Colonic mucosa (tissue), 4 donors: ENCODE measurements around the gene SRP54. TPM values are rescaled to one million over a fixed set of nuclear protein-coding genes. Genes with fewer than 3 reads are reported as not detected.

Experiments
- DNase-seq: peaks from one replicate; pipeline ENCODE4 v3.0.0-alpha.2; 2020
- H3K27ac ChIP-seq: fragments of 200-600 bp; one replicate; pipeline ENCODE4 v1.8.0; 2021
- H3K27me3 ChIP-seq: fragments of 200-600 bp; one replicate; pipeline ENCODE4 v1.8.0; 2021
- H3K36me3 ChIP-seq: fragments of 200-600 bp; one replicate; pipeline ENCODE4 v1.8.0; 2021
- H3K4me1 ChIP-seq: fragments of 200-600 bp; one replicate; pipeline ENCODE4 v1.8.0; 2021; ENCODE audit warnings: mild to moderate bottlenecking
- H3K4me3 ChIP-seq: fragments of 200-600 bp; one replicate; pipeline ENCODE4 v1.8.0; 2021
- H3K9ac ChIP-seq, 2 donors: one replicate each; pipeline ENCODE4 v1.7.0; 2013; ENCODE audit warnings: control low read depth in 2 of 2, low read depth in 2 of 2, low read length in 2 of 2
- H3K9me3 ChIP-seq: fragments of 200-600 bp; one replicate; pipeline ENCODE4 v1.8.0; 2021
- intact Hi-C: fragments of 100-400 bp; cut with DNase I; formaldehyde crosslinking; loops from one replicate; pipeline ENCODE4 v1.14.1; 2022
- total RNA-seq, 2 donors: library from RNA; stranded (reverse); fragmentation: NEBNext Ultra II Directional in 1 of 2; extraction: Animal tissue kit (Norgen Biotek cat#: 25700) in 1 of 2; gene quantifications; one replicate each; pipeline ENCODE4 v1.2.1, GENCODE V29; 2021
- TF ChIP-seq, protein P1 (sequence below): fragments of 200-600 bp; IDR thresholded peaks from one replicate; pipeline ENCODE4 v1.8.0; 2022; ENCODE audit warnings: antibody characterized with exemption, mild to moderate bottlenecking
- donor health status: healthy.
- donor health status: DM: no; HTN: no; CAD: no.
- donor health status: DM: no; HTN: no; CAD: no.

Gene SRP54
- total RNA-seq, 2 donors from 2014 or later: 43.5 to 45.6 TPM

DNA sequence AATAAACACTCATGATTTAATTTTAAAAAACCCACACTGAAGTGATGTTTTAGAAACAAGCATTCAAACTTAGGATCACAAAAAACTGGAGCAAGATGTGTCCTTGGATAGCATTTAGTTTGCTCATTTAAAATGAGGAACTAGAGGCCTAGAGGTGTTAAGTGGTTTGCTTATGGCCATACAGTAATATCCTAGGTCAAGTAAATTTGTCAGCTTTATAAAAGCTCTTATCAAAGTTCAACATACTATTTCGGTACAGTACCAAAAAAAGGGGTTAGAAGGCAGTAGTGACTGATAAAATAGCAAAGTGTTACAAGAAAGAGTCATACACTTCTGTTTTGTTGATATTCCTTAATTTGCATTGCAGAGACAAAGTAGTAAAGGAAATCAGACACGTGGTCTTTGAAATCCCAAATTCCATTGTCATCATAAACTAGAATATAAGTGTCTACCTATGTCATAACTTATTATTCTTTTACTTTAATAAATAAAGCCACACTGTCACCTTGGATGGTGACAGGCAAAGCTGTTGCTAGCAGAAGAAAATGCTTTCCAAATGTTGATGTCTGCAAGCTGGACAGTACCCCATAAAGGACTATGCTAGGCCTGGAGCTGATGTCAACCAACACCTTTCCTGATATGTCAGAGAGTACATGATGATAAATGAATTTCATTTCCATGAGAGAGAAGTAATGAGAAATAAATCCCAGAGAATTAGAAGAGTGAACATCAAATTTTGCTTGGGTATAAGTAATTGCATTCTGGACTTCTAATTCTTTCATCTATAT is 17.6 kb upstream of the SRP54 start:
- no peak for DNase-seq
- Histone ChIP-seq H3K9ac (no peak overlapping the region), H3K27me3 (no peaks in the 10 kb centered on the region), H3K9me3 (no peaks in the 10 kb centered on the region), H3K4me3 (no peak overlapping the region), H3K4me1 (no peaks in the 10 kb centered on the region), H3K27ac (no peak overlapping the region), H3K36me3 (no peaks in the 10 kb centered on the region)
- TF ChIP-seq, protein P1, sequence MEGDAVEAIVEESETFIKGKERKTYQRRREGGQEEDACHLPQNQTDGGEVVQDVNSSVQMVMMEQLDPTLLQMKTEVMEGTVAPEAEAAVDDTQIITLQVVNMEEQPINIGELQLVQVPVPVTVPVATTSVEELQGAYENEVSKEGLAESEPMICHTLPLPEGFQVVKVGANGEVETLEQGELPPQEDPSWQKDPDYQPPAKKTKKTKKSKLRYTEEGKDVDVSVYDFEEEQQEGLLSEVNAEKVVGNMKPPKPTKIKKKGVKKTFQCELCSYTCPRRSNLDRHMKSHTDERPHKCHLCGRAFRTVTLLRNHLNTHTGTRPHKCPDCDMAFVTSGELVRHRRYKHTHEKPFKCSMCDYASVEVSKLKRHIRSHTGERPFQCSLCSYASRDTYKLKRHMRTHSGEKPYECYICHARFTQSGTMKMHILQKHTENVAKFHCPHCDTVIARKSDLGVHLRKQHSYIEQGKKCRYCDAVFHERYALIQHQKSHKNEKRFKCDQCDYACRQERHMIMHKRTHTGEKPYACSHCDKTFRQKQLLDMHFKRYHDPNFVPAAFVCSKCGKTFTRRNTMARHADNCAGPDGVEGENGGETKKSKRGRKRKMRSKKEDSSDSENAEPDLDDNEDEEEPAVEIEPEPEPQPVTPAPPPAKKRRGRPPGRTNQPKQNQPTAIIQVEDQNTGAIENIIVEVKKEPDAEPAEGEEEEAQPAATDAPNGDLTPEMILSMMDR: no peak
- intact Hi-C loops: no loop called here

- H3K27me3 ChIP-seq: no peaks in the 10 kb centered on the region
- no peaks in the 10 kb centered on the region for H3K9me3 ChIP-seq
- H3K4me3 ChIP-seq: no peak overlapping the region
- no peak overlapping the region for H3K9ac ChIP-seq
- TF ChIP-seq, protein P1: no peak
- no peak for DNase-seq
- intact Hi-C loops: no loop called here
- H3K27ac ChIP-seq: no peak overlapping the region
- H3K36me3 ChIP-seq: no peaks in the 10 kb centered on the region
- no peaks in the 10 kb centered on the region for H3K4me1 ChIP-seq
These were observed 16.9 kb upstream of the SRP54 start for GRCh38 chr14:34965912-34966311.

- H3K36me3 ChIP-seq: no peaks in the 10 kb centered on the region
- H3K27ac ChIP-seq: no peak overlapping the region
- H3K4me1 ChIP-seq: no peaks in the 10 kb centered on the region
- no peaks in the 10 kb centered on the region for H3K27me3 ChIP-seq
- intact Hi-C loops: no loop called here
- H3K9ac ChIP-seq: no peak overlapping the region
- no peaks in the 10 kb centered on the region for H3K9me3 ChIP-seq
- no peak for DNase-seq
- TF ChIP-seq, protein P1: no peak
- no peak overlapping the region for H3K4me3 ChIP-seq
These were observed 16.4 kb upstream of the SRP54 start for GRCh38 chr14:34966413-34966812.

DNA sequence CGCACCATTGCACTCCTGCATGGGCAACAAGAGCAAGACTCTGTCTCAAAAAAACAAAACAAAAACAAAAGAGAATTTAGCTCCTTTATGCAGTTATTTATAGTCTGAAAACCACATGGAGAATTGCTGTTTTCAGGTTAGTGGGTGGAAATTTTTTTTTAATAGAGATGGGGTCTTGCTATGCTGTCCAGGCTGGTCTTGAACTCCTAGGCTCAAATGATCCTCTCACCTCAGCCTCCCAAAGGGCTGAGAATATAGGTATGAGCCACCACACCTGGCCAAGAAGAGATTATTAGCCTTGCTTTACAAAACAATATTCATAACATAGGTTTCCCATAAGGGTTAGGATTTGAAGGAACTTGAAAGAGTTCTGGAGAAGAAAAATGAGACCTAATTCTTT is 12.1 kb upstream of the SRP54 start:
- intact Hi-C loops: no loop called here
- Histone ChIP-seq H3K9me3 (no peaks in the 10 kb centered on the region), H3K4me1 (no peaks in the 10 kb centered on the region), H3K27ac (no peak overlapping the region), H3K27me3 (no peaks in the 10 kb centered on the region), H3K9ac (no peak overlapping the region), H3K36me3 (no peaks in the 10 kb centered on the region), H3K4me3 (no peak overlapping the region)
- TF ChIP-seq, protein P1: no peak
- no peak for DNase-seq

DNA sequence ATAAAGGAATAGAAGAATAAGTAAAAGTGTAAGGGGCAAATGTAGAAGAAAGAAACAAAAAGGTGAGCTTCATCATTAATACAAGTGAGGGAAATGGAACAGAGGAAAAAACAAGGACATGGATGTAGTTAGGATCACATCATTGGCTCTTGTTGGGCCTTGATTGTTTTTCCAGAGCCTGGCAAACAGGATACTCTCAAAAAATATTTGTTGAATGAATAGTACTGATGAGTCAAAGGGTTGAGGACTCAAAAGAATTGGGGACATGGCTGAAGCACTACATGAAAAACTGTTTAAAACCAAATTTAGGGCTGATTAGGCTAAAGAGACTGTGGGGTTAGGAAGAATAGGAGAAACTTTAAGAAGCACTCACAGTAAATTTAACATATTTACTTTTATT is 11.4 kb upstream of the SRP54 start:
- Histone ChIP-seq H3K9ac (no peak overlapping the region), H3K9me3 (no peaks in the 10 kb centered on the region), H3K27ac (no peak overlapping the region), H3K27me3 (no peaks in the 10 kb centered on the region), H3K4me1 (no peaks in the 10 kb centered on the region), H3K4me3 (no peak overlapping the region), H3K36me3 (no peaks in the 10 kb centered on the region)
- intact Hi-C loops: no loop called here
- TF ChIP-seq, protein P1: no peak
- DNase-seq: no peak
